Fibroblast of mammary gland (primary cell): ENCODE measurements around the gene COL10A1.
A peak's percentile ranks its signal among the peaks of the same experiment; 100 is the strongest.

Experiments used
- DNase-seq: peaks from one replicate; pipeline ENCODE4 v3.0.0-alpha.2; 2010; ENCODE audit warnings: low read depth
- H3K4me3 ChIP-seq: 2 replicates; pipeline ENCODE4 v1.5.1; 2011; ENCODE audit warnings: low read depth, mild to moderate bottlenecking, low read length, moderate library complexity; ENCODE audit not compliant: control insufficient read depth
- TF ChIP-seq, protein P1 (sequence below): conservative IDR thresholded peaks from 2 replicates; pipeline ENCODE4 v1.5.1; 2011; ENCODE audit warnings: low read depth, low read length, inconsistent platforms; ENCODE audit not compliant: control insufficient read depth, insufficient read depth

Gene COL10A1

GRCh38 chr6:116166369-116166768 is 40.4 kb upstream of the COL10A1 start:
- TF ChIP-seq, protein P1, sequence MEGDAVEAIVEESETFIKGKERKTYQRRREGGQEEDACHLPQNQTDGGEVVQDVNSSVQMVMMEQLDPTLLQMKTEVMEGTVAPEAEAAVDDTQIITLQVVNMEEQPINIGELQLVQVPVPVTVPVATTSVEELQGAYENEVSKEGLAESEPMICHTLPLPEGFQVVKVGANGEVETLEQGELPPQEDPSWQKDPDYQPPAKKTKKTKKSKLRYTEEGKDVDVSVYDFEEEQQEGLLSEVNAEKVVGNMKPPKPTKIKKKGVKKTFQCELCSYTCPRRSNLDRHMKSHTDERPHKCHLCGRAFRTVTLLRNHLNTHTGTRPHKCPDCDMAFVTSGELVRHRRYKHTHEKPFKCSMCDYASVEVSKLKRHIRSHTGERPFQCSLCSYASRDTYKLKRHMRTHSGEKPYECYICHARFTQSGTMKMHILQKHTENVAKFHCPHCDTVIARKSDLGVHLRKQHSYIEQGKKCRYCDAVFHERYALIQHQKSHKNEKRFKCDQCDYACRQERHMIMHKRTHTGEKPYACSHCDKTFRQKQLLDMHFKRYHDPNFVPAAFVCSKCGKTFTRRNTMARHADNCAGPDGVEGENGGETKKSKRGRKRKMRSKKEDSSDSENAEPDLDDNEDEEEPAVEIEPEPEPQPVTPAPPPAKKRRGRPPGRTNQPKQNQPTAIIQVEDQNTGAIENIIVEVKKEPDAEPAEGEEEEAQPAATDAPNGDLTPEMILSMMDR, result no peak
- H3K4me3 ChIP-seq, result no peak overlapping the region
- DNase-seq, result no peak

GRCh38 chr6:116165596-116165995 is 39.7 kb upstream of the COL10A1 start:
- no peak overlapping the region for H3K4me3 ChIP-seq
- no peak for DNase-seq
- TF ChIP-seq, protein P1, result no peak

DNA sequence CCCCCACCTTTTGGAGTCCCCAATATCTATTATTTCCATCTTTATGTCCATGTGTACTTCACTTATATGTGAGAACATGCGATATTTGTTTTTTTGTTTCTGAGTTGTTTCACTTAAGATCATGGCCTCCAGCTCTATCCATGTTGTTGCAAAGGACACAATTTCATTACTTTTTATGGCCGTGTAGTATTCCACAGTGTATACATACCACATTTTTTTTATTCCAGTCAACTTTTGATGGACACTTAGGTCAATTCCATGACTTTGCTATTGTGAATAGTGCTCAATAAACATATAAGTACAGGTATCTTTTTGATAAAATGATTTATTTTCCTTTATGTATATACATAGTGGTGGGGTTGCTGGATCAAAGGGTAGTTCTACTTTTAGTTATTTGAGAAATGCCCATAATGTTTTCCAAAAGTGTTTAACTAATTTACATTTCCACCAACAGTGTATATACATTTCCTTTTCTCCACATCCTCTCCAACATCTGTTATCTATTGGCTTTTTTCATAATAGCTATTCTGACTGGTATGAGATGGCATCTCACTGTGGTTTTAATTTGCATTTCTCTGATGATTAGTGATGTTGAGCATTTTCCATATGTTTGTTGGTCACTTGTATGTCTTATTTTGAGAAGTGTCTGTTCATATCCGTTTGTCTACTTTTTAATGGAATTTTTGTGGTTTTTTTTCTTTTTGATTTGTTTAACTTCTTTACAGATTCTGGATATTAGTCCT is 34.0 kb upstream of the COL10A1 start:
- peak; percentile 78 for DNase-seq
- no peak overlapping the region for H3K4me3 ChIP-seq
- TF ChIP-seq, protein P1, result no peak

DNA sequence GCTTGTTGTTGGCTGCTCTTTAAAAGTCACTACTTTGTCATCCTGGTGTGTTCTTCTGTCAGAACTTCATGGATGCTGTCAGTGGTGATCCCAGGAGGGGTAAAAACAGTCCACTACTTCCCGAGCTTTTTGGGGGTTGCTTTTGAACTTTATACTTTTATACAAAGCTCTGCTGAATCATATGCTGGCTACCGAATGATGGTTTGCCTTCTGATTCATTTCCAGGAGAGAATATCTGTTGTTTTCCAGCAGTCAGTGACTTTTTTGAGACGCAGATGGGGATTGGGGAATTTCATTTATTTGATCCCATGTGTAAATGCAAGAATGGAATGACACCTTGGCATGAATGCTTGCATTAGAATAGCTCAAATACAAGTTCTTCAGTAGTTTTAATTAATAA is 32.7 kb upstream of the COL10A1 start:
- TF ChIP-seq, protein P1, result no peak
- H3K4me3 ChIP-seq, result no peak overlapping the region
- DNase-seq, result peak; percentile 73

GRCh38 chr6:116157391-116157790 is 31.5 kb upstream of the COL10A1 start:
- TF ChIP-seq, protein P1, result no peak
- no peak for DNase-seq
- no peak overlapping the region for H3K4me3 ChIP-seq

DNA sequence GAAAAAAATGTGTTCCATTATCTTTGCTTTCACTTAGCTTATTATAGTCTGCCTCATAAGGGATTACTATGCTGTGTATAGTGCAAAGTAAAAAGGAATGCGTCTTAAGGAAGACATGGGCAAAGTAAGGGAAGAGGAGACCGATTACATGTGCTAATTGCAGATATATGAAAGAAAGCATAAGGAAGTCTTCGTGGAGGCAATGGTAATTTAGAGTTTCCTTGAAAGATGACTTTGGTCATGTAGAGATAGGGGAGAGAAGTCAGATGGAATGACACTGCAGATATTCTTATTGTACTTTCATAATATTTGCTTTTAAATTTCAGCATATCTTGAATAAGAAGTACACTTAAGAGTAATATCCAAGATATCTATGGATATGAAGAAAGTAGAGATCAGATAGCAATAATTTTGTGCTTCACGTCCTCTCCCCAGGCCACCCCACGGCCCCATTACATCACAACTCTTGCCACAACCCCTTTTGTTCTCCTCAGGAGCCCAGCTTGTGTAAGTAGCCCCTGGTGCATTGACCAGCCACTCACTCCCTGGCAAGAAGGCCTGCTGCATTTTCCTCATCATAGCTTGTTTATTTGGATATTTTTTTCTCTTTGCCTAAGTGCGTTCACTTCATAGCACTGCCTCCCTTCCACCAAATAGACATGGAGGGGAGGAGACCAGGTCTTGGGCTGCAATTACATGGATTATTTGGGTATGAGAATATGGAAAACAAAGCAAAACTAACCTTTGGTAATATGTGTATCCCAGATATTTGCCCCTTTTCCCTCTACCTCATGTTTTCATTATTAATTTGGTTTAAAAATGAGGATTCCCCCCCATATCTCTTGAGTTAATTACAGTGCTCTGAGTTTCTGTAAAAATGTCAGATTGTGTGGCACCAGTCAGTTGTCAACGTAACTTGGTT is 30.7 kb upstream of the COL10A1 start:
- TF ChIP-seq, protein P1, result no peak
- no peak for DNase-seq
- no peak overlapping the region for H3K4me3 ChIP-seq
